ENCODE measurements around the gene SERPINE1. TPM values are rescaled to one million over a fixed set of nuclear protein-coding genes. Genes with fewer than 3 reads are reported as not detected.
A peak's percentile ranks its signal among the peaks of the same experiment; 100 is the strongest.

The SERPINE1 gene
- total RNA-seq, 3 donors from 2014 or later, result 0.55 to 2.9 (median 1.6) TPM

DNA sequence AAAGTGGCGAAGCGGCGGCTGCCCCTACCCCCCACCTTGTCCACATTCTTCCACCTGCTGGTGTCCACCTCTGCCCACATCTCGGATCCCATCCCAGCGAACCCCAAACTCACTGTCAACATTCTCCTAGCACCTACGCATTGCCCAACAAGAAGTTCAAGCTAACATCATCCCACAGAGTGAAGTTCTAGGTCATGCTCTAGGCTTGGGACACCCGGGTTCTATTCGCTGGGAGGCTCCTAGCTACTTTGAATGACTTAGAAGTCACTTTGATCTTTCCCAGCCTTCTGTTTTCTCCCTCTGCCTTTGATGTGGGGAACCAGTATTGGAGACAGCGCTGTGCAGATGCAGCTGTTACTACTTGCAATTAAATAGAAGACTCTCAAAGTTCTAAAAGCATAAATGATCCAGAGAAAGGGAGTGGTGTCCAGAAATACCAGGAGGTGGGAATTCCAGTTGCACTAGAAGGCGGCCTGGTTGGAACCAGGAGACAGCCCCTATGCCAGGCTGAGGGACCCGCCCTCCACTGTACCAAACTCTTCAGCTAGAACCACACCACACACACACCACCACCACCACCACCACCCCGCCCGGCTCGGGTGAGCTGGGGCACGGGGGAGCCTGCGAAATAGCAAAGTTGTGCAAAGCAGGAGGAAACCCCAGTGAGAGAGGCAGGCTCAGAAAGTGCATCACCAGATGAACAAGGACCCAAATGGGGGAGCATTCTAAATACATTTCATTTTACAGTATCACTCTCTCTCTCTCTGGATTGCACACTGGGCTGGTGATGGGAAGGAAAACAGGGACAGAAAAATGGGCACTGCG, 43.9 kb downstream of the SERPINE1 start:
- intact Hi-C loops (cut with DNase I, micrococcal nuclease), result no loop called here
- Histone ChIP-seq H3K4me3 (no peak overlapping the region), H3K36me3 (ENCODE audit: low read depth) (no peaks in the 10 kb centered on the region), H3K4me1 (ENCODE audit: low read depth) (peaks cover 30% of the 10 kb centered on the region), H3K9me3 (no peaks in the 10 kb centered on the region)
- TF ChIP-seq, protein P1, sequence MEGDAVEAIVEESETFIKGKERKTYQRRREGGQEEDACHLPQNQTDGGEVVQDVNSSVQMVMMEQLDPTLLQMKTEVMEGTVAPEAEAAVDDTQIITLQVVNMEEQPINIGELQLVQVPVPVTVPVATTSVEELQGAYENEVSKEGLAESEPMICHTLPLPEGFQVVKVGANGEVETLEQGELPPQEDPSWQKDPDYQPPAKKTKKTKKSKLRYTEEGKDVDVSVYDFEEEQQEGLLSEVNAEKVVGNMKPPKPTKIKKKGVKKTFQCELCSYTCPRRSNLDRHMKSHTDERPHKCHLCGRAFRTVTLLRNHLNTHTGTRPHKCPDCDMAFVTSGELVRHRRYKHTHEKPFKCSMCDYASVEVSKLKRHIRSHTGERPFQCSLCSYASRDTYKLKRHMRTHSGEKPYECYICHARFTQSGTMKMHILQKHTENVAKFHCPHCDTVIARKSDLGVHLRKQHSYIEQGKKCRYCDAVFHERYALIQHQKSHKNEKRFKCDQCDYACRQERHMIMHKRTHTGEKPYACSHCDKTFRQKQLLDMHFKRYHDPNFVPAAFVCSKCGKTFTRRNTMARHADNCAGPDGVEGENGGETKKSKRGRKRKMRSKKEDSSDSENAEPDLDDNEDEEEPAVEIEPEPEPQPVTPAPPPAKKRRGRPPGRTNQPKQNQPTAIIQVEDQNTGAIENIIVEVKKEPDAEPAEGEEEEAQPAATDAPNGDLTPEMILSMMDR (IDR thresholded peaks at IDR 0.05), result no peak
- DNase-seq, result no peak
- ATAC-seq, result no peak

DNA sequence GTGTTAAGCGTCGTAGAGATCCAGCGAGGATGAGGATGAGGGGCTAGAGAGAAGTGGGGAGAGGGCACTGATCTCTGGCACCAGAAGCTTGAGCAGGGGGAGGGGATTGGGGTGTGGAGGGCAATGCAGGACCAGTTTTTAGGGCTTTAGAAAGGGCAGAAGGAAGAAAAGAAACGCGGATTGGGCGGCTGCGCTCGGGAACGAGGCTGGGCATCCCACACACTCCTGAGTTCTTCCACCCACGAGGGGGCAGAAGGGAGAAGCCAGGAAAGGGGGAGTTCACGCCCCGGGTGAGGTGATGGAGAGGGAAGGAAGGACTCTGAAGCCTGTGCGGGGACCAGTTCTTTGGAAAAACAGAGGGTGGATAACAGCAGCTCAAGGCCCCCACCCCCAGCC, 44.5 kb downstream of the SERPINE1 start:
- H3K9me3 ChIP-seq, result no peaks in the 10 kb centered on the region
- DNase-seq, result no peak
- H3K4me3 ChIP-seq, result no peak overlapping the region
- no peaks in the 10 kb centered on the region for H3K36me3 ChIP-seq (ENCODE audit: low read depth)
- intact Hi-C loops (cut with DNase I, micrococcal nuclease), result no loop called here
- TF ChIP-seq, protein P1 (IDR thresholded peaks at IDR 0.05), result no peak
- ATAC-seq, result no peak
- H3K4me1 ChIP-seq (ENCODE audit: low read depth), result peaks cover 28% of the 10 kb centered on the region

DNA sequence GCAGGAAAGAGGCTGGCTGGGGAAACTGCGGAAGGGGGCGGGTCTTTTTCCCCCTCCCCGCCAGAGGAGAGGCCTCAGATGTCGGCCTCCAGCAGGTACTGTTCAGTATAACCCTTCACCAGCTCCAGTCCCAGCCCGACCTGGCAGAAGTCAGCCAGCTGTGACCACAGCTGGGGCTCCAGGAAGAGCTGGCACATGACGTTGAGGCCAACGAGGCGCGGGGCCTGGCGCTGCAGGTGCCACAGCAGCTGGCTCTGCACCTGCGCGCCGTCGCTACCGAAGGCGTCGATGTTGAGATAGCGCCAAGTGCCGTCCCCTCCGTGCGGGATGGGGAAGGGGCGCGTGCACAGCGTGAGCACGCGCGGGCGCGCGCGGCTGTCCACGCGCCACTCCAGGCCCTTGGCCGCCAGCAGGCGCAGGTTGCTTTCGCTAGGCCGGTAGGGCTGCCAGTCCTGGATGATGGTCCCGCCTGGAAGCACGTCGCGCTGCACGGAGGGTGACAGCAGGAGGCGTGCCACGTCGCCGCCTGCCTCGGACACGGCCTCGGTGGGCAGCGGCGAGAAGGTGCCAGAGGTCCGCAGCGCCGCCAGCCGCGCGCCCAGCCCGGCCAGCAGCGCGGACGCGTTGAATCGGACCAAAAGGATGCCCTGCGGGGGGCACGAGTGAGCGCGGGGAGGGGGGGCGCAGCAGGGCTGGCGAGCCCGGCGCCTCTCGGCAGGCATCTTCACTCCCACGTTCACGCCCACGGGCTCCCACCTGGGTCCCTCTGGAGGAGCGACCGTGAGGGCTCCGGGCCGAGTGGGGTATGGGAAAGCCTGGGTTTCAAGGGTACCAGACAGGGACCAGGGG, 45.3 kb downstream of the SERPINE1 start:
- H3K36me3 ChIP-seq (ENCODE audit: low read depth), result no peaks in the 10 kb centered on the region
- TF ChIP-seq, protein P1 (IDR thresholded peaks at IDR 0.05), result no peak
- H3K9me3 ChIP-seq, result no peaks in the 10 kb centered on the region
- ATAC-seq (peak; percentile 26), DNase-seq (no peak)
- intact Hi-C loops (cut with DNase I, micrococcal nuclease), result no loop called here
- peaks cover 28% of the 10 kb centered on the region for H3K4me1 ChIP-seq (ENCODE audit: low read depth)
- H3K4me3 ChIP-seq, result no peak overlapping the region

DNA sequence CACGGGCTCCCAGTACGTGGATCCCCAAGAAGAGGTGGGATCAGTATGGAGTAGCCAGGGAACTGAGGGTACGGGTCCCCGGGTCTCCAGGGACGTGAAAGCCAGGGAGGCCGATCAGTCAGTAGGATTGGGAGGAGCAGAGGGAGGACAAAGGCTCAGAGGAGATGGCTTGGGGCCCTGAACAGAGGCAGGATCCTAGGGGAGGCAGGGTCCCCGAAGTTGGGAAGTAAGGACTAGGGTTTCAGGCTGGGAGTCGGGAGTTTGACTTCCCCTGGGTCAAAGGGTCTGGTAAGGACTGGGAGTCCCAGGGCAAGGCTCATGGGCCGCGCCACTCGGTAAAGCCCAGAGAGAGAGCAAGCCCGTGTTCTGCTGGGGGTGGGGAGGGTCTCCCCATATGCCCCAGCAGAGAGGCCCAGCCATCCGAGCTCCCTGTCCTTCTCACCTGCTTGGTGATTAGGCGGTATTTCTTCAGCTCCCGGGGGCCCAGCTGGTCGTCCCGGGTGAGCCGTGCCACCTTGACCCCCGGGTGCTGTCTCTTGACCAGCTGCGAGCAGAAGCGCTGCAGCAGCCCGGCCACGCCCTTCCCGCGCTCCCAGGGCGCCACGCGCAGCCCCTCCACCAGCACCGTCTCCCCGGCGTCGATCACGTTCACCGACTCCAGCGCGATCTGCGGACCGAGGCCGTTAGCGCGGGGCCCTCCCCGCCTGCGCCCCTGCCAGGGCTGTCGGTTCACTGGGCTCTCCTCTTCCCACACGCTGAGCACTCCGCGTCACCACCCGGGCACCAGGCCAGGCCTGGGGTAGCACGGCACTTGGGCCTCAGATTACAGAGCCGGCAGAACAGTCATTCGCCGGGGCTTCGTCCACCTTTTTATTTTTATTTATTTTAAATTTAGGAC, 46.2 kb downstream of the SERPINE1 start:
- Histone ChIP-seq H3K36me3 (ENCODE audit: low read depth) (no peaks in the 10 kb centered on the region), H3K9me3 (no peaks in the 10 kb centered on the region), H3K4me3 (no peak overlapping the region), H3K4me1 (ENCODE audit: low read depth) (peaks cover 28% of the 10 kb centered on the region)
- TF ChIP-seq, protein P1 (IDR thresholded peaks at IDR 0.05), result no peak
- intact Hi-C loops (cut with DNase I, micrococcal nuclease), result no loop called here
- DNase-seq (peak; percentile 68 to 71 (median 68)), ATAC-seq (peak; percentile 45)

DNA sequence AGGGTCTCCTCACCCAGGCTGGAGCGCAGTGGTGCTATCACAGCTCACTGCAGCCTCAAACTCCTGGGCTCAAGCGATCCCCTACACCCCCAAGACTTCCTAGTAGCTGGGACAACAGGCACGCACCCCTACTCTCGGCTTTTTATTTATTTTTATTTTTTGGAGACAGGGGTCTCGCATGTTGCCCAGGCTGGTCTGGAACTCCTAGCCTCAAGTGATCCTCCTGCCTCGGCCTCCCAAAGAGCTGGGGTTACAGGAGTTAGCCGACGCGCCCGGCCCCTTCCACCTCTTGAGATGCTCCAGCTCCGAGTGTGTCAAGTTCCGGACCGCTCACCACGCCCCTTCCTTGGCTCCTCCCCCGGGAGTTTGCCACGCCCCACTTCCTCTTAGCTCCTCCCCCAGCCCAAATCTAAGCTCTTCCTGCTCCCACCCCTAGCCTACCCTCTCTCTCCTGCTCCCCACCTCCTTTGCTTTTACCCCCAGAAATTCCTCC, 46.9 kb downstream of the SERPINE1 start:
- Histone ChIP-seq H3K9me3 (no peaks in the 10 kb centered on the region), H3K4me1 (ENCODE audit: low read depth) (peaks cover 28% of the 10 kb centered on the region), H3K4me3 (no peak overlapping the region), H3K36me3 (ENCODE audit: low read depth) (no peaks in the 10 kb centered on the region)
- TF ChIP-seq, protein P1 (IDR thresholded peaks at IDR 0.05), result no peak
- ATAC-seq (peak; percentile 63), DNase-seq (peak in 1 of 3 donors; percentile 69)
- intact Hi-C loops (cut with DNase I, micrococcal nuclease), result no loop called here

Data from mucosa of descending colon (tissue), 3 donors.